Hematopoietic multipotent progenitor cell treated with erythropoietin and hydrocortisone succinate and interleukin-3 and kit ligand, for 4 days (in vitro differentiated cells): ENCODE data around the gene PSIP1.
"Not testable (repeated sequence)": the region's sequence is repeated elsewhere in the genome, so short reads cannot be mapped to it uniquely, and the experiment has no call there.

ENCODE experiments used
- DNase-seq: peaks from one replicate; pipeline ENCODE4 v3.0.0-alpha.2; 2015

Gene PSIP1

GRCh38 chr9:15510789-15511575, at the start of gene PSIP1:
Gene PSIP1, minus strand, starts transcription at chr9:15510970. Its CDS starts 782 bp downstream, at chr9:15510188.
- DNase-seq: peak; percentile 96

- no peak for DNase-seq
These were observed 42.7 kb upstream of the PSIP1 start for GRCh38 chr9:15553528-15553898.

GRCh38 chr9:15552636-15553527, 42.1 kb upstream of the PSIP1 start, which contains the start of gene CCDC171:
Gene CCDC171, plus strand, starts transcription at chr9:15553043. Its CDS starts 11,046 bp downstream, at chr9:15564089.
- peak; percentile 99 for DNase-seq

GRCh38 chr9:15549611-15550010, 38.8 kb upstream of the PSIP1 start:
- no peak for DNase-seq

GRCh38 chr9:15543047-15543813, 32.5 kb upstream of the PSIP1 start:
- peak; percentile 50 for DNase-seq

GRCh38 chr9:15542624-15543023, 31.9 kb upstream of the PSIP1 start:
- DNase-seq: no peak

- no peak for DNase-seq
These were observed 31.1 kb upstream of the PSIP1 start for GRCh38 chr9:15541872-15542271.

GRCh38 chr9:15531380-15531779, 20.6 kb upstream of the PSIP1 start:
- DNase-seq: no peak

- DNase-seq: no peak
These were observed 19.0 kb upstream of the PSIP1 start for GRCh38 chr9:15529566-15530324.

GRCh38 chr9:15527035-15527434, 16.3 kb upstream of the PSIP1 start:
- not testable (repeated sequence) for DNase-seq

- no peak for DNase-seq
These were observed 15.2 kb upstream of the PSIP1 start for GRCh38 chr9:15525958-15526357.

GRCh38 chr9:15524845-15525455, 14.2 kb upstream of the PSIP1 start:
- DNase-seq: no peak

GRCh38 chr9:15522130-15522755, 11.5 kb upstream of the PSIP1 start:
- DNase-seq: peak; percentile 23

GRCh38 chr9:15521254-15521653, 10.5 kb upstream of the PSIP1 start:
- no peak for DNase-seq

- DNase-seq: no peak
These were observed 9.1 kb upstream of the PSIP1 start for GRCh38 chr9:15519831-15520230.

- peak; percentile 69 for DNase-seq
These were observed 2.6 kb upstream of the PSIP1 start for GRCh38 chr9:15513335-15513734.

- DNase-seq: peak; percentile 33
These were observed 2.1 kb upstream of the PSIP1 start for GRCh38 chr9:15512889-15513288.

- DNase-seq: peak; percentile 24
These were observed 1.4 kb upstream of the PSIP1 start for GRCh38 chr9:15512204-15512603.

GRCh38 chr9:15509931-15510788, 610 bp downstream of the PSIP1 start:
- peak; percentile 73 for DNase-seq

- DNase-seq: peak; percentile 74
These were observed 4.8 kb downstream of the PSIP1 start for GRCh38 chr9:15505921-15506320.
